Astrocyte of the spinal cord (primary cell): ENCODE data around the gene CDSN.

Experiments used
- DNase-seq: peaks from one replicate; pipeline ENCODE4 v3.0.0; 2011; ENCODE audit warnings: low read depth, low spot score
- H3K4me3 ChIP-seq: 2 replicates; pipeline ENCODE4 v1.5.1; 2011; ENCODE audit warnings: low read depth, mild to moderate bottlenecking, low read length, moderate library complexity
- CTCF ChIP-seq: IDR thresholded peaks from 2 replicates; pipeline ENCODE4 v1.5.1; 2012; ENCODE audit warnings: low read depth, mild to moderate bottlenecking, low read length, inconsistent platforms
- in situ Hi-C: cut with HindIII; loops from 2 replicates; pipeline ENCODE4 v1.10.0; 2017; ENCODE audit warnings: low sequenced_read_pairs

CDSN gene

GRCh38 chr6:31090275-31090972, 29.8 kb downstream of the CDSN start:
- in situ Hi-C loops = no loop called here
- DNase-seq = no peak
- no peak for TF ChIP-seq CTCF
- H3K4me3 ChIP-seq = no peak overlapping the region

GRCh38 chr6:31087494-31088089, 32.7 kb downstream of the CDSN start:
- in situ Hi-C loops = no loop called here

GRCh38 chr6:31086788-31087440, 33.3 kb downstream of the CDSN start:
- peak overlapping the region; percentile 12 for H3K4me3 ChIP-seq
- in situ Hi-C loops = no loop called here
- no peak for TF ChIP-seq CTCF

More at GRCh38 chr6:31087494-31088089, 32.7 kb downstream of the CDSN start:
- H3K4me3 ChIP-seq = no peak overlapping the region
- TF ChIP-seq CTCF = peak; percentile 78
- peak; percentile 87 for DNase-seq

GRCh38 chr6:31083742-31084354, 36.4 kb downstream of the CDSN start:
- no peak overlapping the region for H3K4me3 ChIP-seq
- peak; percentile 78 for DNase-seq
- in situ Hi-C loops = no loop called here
- TF ChIP-seq CTCF = peak; percentile 30

More at GRCh38 chr6:31086788-31087440, 33.3 kb downstream of the CDSN start:
- peak; percentile 66 for DNase-seq

- no peak for TF ChIP-seq CTCF
- in situ Hi-C loops = no loop called here
- no peak overlapping the region for H3K4me3 ChIP-seq
- DNase-seq = no peak
Observed at GRCh38 chr6:31081872-31082271, 38.4 kb downstream of the CDSN start.

GRCh38 chr6:31079656-31080261, 40.5 kb downstream of the CDSN start:
- H3K4me3 ChIP-seq = no peak overlapping the region
- DNase-seq = peak; percentile 63
- peak; percentile 88 for TF ChIP-seq CTCF
- in situ Hi-C loops = no loop called here
